IMR-90 (cell line): Measurements from ENCODE around the gene RECQL5. TPM values are rescaled to one million over a fixed set of nuclear protein-coding genes. Genes with fewer than 3 reads are reported as not detected.
A peak's percentile ranks its signal among the peaks of the same experiment; 100 is the strongest.

Experiments used
- ATAC-seq: fragments of 200-7000 bp; cut with Tn5 transposase; 2 replicates; pipeline ENCODE4 v1.9.1; 2020; ENCODE audit warnings: low read depth, mild to moderate bottlenecking, moderate library complexity
- BruUV-seq: library from RNA; stranded (reverse); fragments of 400-500 nt; replicated peaks from 2 replicates; lab custom pipeline; 2021; lab: Mats Ljungman, UMichigan
- CTCF ChIA-PET: fragments of 300-600 bp; formaldehyde crosslinking; extraction: SDS; loops from one replicate; lab custom pipeline; 2021; ENCODE audit warnings: antibody characterized with exemption; lab: Yijun Ruan, JAX
- POLR2A ChIA-PET: fragments of 300-600 bp; sonication (Branson Sonifier 250); formaldehyde crosslinking; loops from one replicate; lab custom pipeline; 2022; ENCODE audit warnings: antibody characterized with exemption; ENCODE audit not compliant: unreplicated experiment; lab: Charles Lee
- DNase-seq: peaks from one replicate; pipeline ENCODE4 v3.0.0; 2013
- H2AFZ ChIP-seq: replicated peaks from 2 replicates; pipeline ENCODE3; 2013; ENCODE audit warnings: low read length, mild to moderate bottlenecking; ENCODE audit not compliant: poor library complexity
- H2AK5ac ChIP-seq: 2 replicates; pipeline ENCODE4 v1.6.1; 2013; ENCODE audit warnings: low read depth, low read length, inconsistent platforms
- H2AK9ac ChIP-seq: replicated peaks from 2 replicates; pipeline ENCODE3; 2013; ENCODE audit warnings: mild to moderate bottlenecking, low read depth, low read length, moderate library complexity; ENCODE audit not compliant: poor library complexity
- H2BK120ac ChIP-seq: 2 replicates; pipeline ENCODE4 v1.6.1; 2013; ENCODE audit warnings: low read depth, low read length, inconsistent platforms
- H2BK15ac ChIP-seq: 3 replicates; pipeline ENCODE4 v1.6.1; 2013; ENCODE audit warnings: low read depth, low read length, inconsistent platforms
- H2BK20ac ChIP-seq: 2 replicates; pipeline ENCODE4 v1.6.1; 2013; ENCODE audit warnings: low read depth, mild to moderate bottlenecking, inconsistent platforms, low read length, moderate library complexity
- H2BK5ac ChIP-seq: 2 replicates; pipeline ENCODE4 v1.6.1; 2013; ENCODE audit warnings: mild to moderate bottlenecking, low read depth, low read length, inconsistent platforms; ENCODE audit not compliant: poor library complexity, severe bottlenecking
- H3K14ac ChIP-seq: replicated peaks from 2 replicates; pipeline ENCODE4 v1.6.1; 2013; ENCODE audit warnings: low read depth, low read length, inconsistent platforms
- H3K18ac ChIP-seq: 2 replicates; pipeline ENCODE4 v1.6.1; 2013; ENCODE audit warnings: low read depth, low read length, control low read depth
- H3K23ac ChIP-seq: 2 replicates; pipeline ENCODE4 v1.6.1; 2013; ENCODE audit warnings: low read depth, low read length, inconsistent platforms
- H3K27ac ChIP-seq: 2 replicates; pipeline ENCODE4 v1.5.1; 2013; ENCODE audit warnings: mild to moderate bottlenecking, control low read depth, low read length; ENCODE audit not compliant: insufficient read depth
- H3K27me3 ChIP-seq: 2 replicates; pipeline ENCODE4 v1.6.1; 2013; ENCODE audit warnings: low read length; ENCODE audit not compliant: control insufficient read depth, insufficient read depth
- H3K36me3 ChIP-seq: 2 replicates; pipeline ENCODE4 v1.6.1; 2013; ENCODE audit warnings: low read length, mixed read lengths; ENCODE audit not compliant: control insufficient read depth, insufficient read depth
- H3K4ac ChIP-seq: 2 replicates; pipeline ENCODE4 v1.6.1; 2013; ENCODE audit warnings: low read depth, low read length, inconsistent platforms
- H3K4me1 ChIP-seq: 2 replicates; pipeline ENCODE4 v1.6.1; 2013; ENCODE audit warnings: low read length, mixed read lengths; ENCODE audit not compliant: control insufficient read depth, insufficient read depth
- H3K4me2 ChIP-seq: 2 replicates; pipeline ENCODE4 v1.6.1; 2013; ENCODE audit warnings: low read depth, mild to moderate bottlenecking, control low read depth, low read length, moderate library complexity
- H3K4me3 ChIP-seq: 2 replicates; pipeline ENCODE4 v1.5.1; 2013; ENCODE audit warnings: low read depth, mild to moderate bottlenecking, control low read depth, low read length, moderate library complexity; ENCODE audit not compliant: insufficient read depth
- H3K56ac ChIP-seq: 2 replicates; pipeline ENCODE4 v1.6.1; 2013; ENCODE audit warnings: low read length, inconsistent platforms; ENCODE audit not compliant: insufficient read depth; ENCODE audit errors: extremely low read depth
- H3K79me1 ChIP-seq, 2 experiments: 2 replicates each; pipeline ENCODE4 v1.6.1; 2013; ENCODE audit warnings: low read length in 2 of 2, inconsistent platforms in 1 of 2, low read depth in 1 of 2
- H3K9ac ChIP-seq: 2 replicates; pipeline ENCODE4 v1.6.1; 2013; ENCODE audit warnings: low read depth, low read length, control low read depth
- H3K9me1 ChIP-seq: 2 replicates; pipeline ENCODE4 v1.6.1; 2013; ENCODE audit warnings: low read length, inconsistent platforms; ENCODE audit not compliant: insufficient read depth
- H3K9me3 ChIP-seq: 2 replicates; pipeline ENCODE4 v1.6.1; 2013; ENCODE audit warnings: low read length; ENCODE audit not compliant: control insufficient read depth, insufficient read depth
- H4K20me1 ChIP-seq: 2 replicates; pipeline ENCODE4 v1.6.1; 2013; ENCODE audit warnings: low read length, inconsistent platforms; ENCODE audit not compliant: insufficient read depth
- H4K5ac ChIP-seq: 2 replicates; pipeline ENCODE4 v1.6.1; 2013; ENCODE audit warnings: mild to moderate bottlenecking, low read depth, low read length, control low read depth
- H4K8ac ChIP-seq, 2 experiments: 2 replicates each; pipeline ENCODE4 v1.6.1; 2013; ENCODE audit warnings: low read depth in 2 of 2, low read length in 2 of 2, control low read depth in 1 of 2, inconsistent platforms in 1 of 2
- H4K91ac ChIP-seq: 2 replicates; pipeline ENCODE4 v1.6.1; 2013; ENCODE audit warnings: low read depth, low read length, inconsistent platforms; ENCODE audit not compliant: insufficient read depth
- CEBPB ChIP-seq: IDR thresholded peaks from 2 replicates; pipeline ENCODE4 v1.6.1; 2012; ENCODE audit warnings: low read depth, low read length, improper control_type of control experiment
- ELK1 ChIP-seq: fragments of 150-350 bp; IDR thresholded peaks from 2 replicates; pipeline ENCODE4 v1.6.1; 2016; ENCODE audit warnings: low read depth, mild to moderate bottlenecking, low read length, moderate library complexity, borderline replicate concordance
- MAFK ChIP-seq: IDR thresholded peaks from 2 replicates; pipeline ENCODE4 v1.6.1; 2012; ENCODE audit warnings: low read depth, low read length, improper control_type of control experiment
- POLR2A ChIP-seq: IDR thresholded peaks from 2 replicates; pipeline ENCODE4 v1.6.1; 2012; ENCODE audit warnings: mild to moderate bottlenecking, low read depth, low read length
- RFX5 ChIP-seq: IDR thresholded peaks from 2 replicates; pipeline ENCODE4 v1.8.0; 2012; ENCODE audit warnings: low read depth, mild to moderate bottlenecking, low read length, moderate library complexity
- WGBS, 2 experiments: methylation state at CpG; one replicate each; pipeline versions ENCODE4 v1.1.5 to v1.1.7; 2013; ENCODE audit warnings: missing lambda C conversion rate in 2 of 2; ENCODE audit not compliant: insufficient read length in 1 of 2; ENCODE audit errors: extremely low coverage in 2 of 2; 5-methylcytosine and 5-hydroxymethylcytosine counted together
- dilution Hi-C: fragments of 300-500 bp; cut with HindIII; formaldehyde crosslinking; loops from one replicate; pipeline ENCODE4 v1.14.3; 2018; ENCODE audit warnings: low sequenced_read_pairs; ENCODE audit not compliant: unreplicated experiment
- in situ Hi-C: fragments of 300-500 bp; cut with MboI; formaldehyde crosslinking; loops from 3 replicates; pipeline ENCODE4 v1.14.3; 2019; ENCODE audit warnings: low sequenced_read_pairs, inconsistent platforms, mixed read lengths
- intact Hi-C: fragments of 100-400 bp; cut with micrococcal nuclease; formaldehyde crosslinking; loops from 2 replicates; pipeline ENCODE4 v1.10.0; 2022
- polyA plus RNA-seq, 3 experiments: library from polyadenylated mRNA; depleted of rRNA; stranded (reverse); fragments of >200 nt; gene quantifications; 2 replicates each; pipeline ENCODE4 v1.2.3, GENCODE V29; 2012; ENCODE audit warnings: low replicate concordance in 1 of 3
- total RNA-seq: library from RNA; depleted of rRNA; stranded (reverse); fragments of >200 nt; gene quantifications from 2 replicates; pipeline ENCODE4 v1.2.3, GENCODE V29; 2012

RECQL5 gene
- total and polyA plus RNA-seq, 2 of the 4 experiments (the other 2 are of a cell fraction), result 7.3 to 23.7 TPM

- TF ChIP-seq CEBPB (no peak), POLR2A (no peak)
Measured at GRCh38 chr17:75691801-75692626, 25.1 kb upstream of the RECQL5 start (continued).

GRCh38 chr17:75691371-75691791 lies 24.4 kb upstream of the RECQL5 start:
- dilution Hi-C loops (no loop called here), in situ Hi-C loops (no loop called here), intact Hi-C loops (no loop called here)
- Histone ChIP-seq H4K91ac (no peak overlapping the region), H2BK15ac (no peak overlapping the region), H3K18ac (no peak overlapping the region), H3K4me1 (peaks cover 17% of the 10 kb centered on the region), H2AK9ac (peak overlapping the region; percentile 75), H3K27ac (no peak overlapping the region), H3K27me3 (no peaks in the 10 kb centered on the region), H2AK5ac (no peak overlapping the region), H3K4me3 (no peak overlapping the region), H3K79me1 (peaks cover 53 to 96% of the 10 kb centered on the region in 2 experiments), H3K4me2 (no peak overlapping the region), H3K9ac (no peak overlapping the region), H3K36me3 (peaks cover 32% of the 10 kb centered on the region), H2BK20ac (no peak overlapping the region), H4K8ac (no peak overlapping the region), H3K56ac (no peak overlapping the region), H3K9me1 (peaks cover 38% of the 10 kb centered on the region), H4K5ac (no peak overlapping the region), H3K23ac (no peak overlapping the region; the same call in 1 of the 2 replicates), H3K14ac (no peak overlapping the region), H4K20me1 (peaks cover 82% of the 10 kb centered on the region), H2BK120ac (no peak overlapping the region), H3K4ac (no peak overlapping the region), H3K9me3 (no peaks in the 10 kb centered on the region), H2BK5ac (no peak overlapping the region), H2AFZ (no peak overlapping the region)
- ATAC-seq (no peak), DNase-seq (peak; percentile 28)
- no CpG with 5 or more reads among the region's 5 CpGs for WGBS, 2 experiments
- ChIA-PET CTCF (no interaction called here), POLR2A (no interaction called here)
- no TSS peak for BruUV-seq
- no peak for TF ChIP-seq RFX5
- TF ChIP-seq MAFK, result peak; percentile 40; the same call in 1 of the 2 replicates
- no peak for TF ChIP-seq ELK1
